LNCAP (cell line): ENCODE data around the gene BLMH.

Experiments used
- TF ChIP-seq, protein P1 (sequence below): fragments of 450-650 bp; IDR thresholded peaks from 2 replicates; pipeline ENCODE4 v1.5.1; 2017; ENCODE audit warnings: mild to moderate bottlenecking

BLMH gene

DNA sequence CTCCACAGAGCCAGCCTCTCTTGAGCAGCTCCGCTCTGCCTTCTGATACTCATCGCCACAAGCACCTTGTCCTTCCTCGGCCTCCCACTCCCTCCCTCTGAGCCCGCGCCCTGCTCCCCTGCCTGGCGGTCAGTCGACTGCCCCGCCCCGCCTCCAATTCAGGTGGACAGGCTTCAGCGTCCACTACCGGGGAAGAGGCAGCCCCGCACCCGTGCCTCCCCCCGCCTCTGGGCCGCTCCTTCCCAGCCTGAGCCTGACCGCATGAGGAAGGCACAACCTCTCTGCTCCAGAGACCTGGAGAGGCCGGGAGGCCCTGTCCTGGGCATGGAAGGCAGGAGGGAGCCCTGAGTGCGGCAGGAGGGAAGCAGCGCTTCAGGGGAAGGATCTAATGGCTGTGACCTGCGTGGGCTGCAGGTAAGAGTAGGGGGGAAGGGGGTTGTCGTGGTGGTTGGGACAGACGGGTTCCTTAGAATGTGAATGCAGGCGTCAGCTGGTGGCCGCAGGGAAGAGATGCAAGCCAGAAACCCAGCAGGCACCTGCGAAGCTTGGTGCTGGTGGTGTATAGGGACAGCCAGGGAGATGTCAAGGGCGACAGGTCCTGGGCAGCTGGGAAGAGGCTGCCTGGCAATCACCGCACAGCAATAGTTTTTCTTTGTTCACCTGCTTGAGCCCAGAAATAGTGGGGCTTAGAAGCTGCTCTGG, 53.2 kb downstream of the BLMH start:
- TF ChIP-seq, protein P1, sequence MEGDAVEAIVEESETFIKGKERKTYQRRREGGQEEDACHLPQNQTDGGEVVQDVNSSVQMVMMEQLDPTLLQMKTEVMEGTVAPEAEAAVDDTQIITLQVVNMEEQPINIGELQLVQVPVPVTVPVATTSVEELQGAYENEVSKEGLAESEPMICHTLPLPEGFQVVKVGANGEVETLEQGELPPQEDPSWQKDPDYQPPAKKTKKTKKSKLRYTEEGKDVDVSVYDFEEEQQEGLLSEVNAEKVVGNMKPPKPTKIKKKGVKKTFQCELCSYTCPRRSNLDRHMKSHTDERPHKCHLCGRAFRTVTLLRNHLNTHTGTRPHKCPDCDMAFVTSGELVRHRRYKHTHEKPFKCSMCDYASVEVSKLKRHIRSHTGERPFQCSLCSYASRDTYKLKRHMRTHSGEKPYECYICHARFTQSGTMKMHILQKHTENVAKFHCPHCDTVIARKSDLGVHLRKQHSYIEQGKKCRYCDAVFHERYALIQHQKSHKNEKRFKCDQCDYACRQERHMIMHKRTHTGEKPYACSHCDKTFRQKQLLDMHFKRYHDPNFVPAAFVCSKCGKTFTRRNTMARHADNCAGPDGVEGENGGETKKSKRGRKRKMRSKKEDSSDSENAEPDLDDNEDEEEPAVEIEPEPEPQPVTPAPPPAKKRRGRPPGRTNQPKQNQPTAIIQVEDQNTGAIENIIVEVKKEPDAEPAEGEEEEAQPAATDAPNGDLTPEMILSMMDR: no peak

DNA sequence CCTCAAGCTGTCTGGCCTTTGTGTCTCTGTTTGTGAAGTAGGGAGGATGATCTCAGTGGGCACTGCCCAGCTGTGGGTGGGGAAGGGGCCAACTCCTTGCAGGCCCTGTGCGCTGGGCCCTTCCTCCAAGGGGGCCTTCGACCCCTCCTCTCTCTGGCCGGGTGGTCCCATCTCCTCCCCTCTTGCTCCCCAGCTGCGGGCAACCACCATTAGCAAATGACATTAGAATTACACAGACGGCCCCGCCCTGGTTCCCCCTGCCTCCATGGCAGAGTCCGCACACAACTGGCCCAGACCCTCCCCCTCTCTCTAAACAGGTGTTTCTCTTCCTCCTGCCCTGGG, 53.8 kb downstream of the BLMH start:
- TF ChIP-seq, protein P1: no peak

DNA sequence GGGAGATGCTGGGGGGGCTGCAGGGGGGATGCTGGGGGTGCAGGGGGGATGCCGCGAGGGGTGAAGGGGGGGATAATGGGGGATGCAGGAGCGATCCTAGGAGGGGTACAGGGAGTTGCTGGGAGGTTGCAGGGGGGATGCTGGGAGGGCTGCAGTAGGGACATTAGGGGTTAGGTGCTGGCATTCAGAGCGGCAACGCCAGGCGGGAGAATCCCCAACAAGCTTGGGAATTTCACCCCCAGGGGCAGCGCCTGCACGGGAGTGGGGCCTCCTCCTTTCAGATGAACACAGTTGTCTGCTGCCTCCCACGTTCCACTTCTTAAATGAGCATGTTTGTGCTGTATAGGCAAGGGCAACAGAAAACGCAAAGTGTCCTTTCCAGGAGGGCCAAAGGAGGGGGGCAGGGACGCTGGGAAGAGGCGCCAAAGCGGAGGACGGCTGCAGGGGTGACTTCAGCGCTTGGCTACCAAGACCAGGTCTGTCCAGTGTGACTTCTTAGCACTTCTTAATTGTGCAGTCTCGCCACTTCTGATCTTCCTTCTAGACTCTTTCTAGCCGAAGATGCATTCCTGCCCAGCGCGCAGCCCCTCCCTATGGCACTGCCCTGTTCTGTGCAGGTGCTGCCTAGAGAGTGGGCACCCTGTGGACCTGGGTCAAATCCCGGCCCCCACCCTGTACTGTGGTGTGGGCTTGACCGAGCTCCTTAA, 54.3 kb downstream of the BLMH start:
- TF ChIP-seq, protein P1: no peak

DNA sequence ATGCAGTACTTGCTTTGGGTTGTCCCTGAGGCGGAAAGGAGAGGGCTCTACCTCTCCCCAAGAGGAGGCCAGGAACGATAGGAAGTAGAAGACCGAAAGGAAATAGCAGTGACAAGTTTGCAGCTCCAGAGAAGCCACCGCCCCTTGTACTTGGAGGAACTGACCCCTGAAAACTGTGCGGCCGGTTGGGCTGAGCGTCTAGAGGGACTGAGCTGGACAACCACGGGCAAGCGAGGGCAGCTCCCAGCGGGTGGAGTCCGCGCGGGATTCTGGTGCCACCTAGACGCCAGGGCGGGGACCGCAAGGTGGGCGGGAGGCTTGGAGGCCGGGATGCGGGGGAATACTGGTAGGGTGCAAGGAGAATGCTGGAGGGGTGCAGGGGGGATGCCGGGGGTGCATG, 55.0 kb downstream of the BLMH start:
- TF ChIP-seq, protein P1: no peak

DNA sequence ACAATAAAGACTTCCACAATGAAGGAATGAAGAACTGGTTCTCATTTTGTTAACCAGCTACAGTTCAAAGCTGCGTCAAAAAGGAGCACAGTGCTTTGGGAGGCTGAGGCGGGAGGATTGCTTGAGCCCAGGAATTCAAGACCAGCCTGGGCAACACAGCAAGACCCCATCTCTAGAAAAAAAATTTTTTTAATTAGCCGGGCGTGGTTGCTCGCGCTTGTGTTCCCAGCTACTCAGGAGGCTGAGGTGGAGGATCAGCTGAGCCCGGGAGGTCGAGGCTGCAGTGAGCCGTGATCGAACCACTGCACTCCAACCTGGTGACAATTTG, 55.5 kb downstream of the BLMH start:
- TF ChIP-seq, protein P1: no peak

DNA sequence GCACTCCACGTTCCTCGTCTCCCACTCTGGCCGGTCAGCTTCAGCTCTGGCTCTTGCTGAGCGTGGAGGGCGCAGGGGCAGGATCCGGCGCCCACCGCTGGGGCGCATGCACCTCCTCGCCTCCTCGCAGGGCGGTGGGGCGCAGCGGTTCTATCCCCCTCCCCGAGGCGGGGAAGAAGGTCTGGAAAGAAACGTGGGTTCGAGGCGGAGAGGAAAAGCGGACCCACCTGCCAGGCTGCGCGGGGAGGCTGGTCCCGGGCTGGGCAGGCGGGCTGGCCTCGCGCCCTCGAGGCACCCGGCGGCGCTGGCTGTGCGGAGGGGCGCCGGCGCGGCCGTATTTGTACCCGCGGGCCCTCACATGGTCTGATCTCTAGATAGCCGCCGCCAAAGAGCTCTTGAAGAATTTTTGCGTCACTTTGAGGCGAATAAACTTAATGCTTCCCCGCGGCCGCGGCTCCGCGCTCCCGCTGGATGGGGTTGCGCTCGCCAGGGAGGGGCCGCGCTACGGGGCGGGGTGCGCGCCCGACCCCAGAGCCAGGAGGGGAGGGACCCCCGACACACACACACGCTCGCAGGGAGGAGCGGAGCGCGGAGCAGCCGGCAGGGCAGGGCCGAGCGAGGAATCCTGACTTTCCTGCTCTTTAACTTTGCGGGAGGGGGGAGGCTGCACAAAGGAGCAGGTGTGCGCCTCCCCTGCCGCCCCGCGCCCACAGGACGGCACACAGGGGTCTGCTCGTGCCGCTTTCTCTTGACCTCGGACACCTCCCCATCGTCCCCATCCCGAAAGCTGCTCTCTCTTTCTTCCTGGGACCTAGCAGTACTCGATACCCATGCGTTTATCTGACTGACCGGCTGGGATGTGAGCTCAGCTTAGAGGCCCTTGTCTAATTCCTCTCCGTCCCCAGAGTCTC, 56.1 kb downstream of the BLMH start, which contains the start of gene SLC6A4:
SLC6A4 (minus strand) TSS at position 312 of the 911 bp plus-strand sequence. CDS start 13,739 bp downstream, outside the sequence.
- TF ChIP-seq, protein P1: no peak

DNA sequence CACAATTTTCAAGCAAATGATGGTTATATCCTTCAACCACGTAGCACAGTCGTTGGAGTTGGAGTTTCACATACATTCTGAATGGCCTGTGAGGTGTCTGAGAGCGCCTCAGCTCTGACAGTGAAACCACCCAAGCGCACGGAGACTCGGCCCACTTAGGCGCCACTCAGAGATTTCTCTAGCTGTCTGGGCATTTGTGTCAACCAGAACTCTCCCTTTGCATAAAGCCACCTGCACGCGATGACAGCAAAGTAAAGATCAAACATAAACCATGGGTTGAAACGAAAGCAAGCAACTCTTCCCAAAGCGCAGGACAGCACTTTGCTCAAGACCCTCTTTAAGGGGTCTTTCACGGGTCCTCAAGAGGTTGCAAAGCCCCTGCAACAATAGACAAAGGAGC, 56.8 kb downstream of the BLMH start:
- TF ChIP-seq, protein P1: no peak
